Neuron (in vitro differentiated cells): ENCODE results near the gene DLGAP1.

Source experiments
- H2AFZ ChIP-seq: one replicate; pipeline ENCODE4 v1.6.1; 2013; ENCODE audit warnings: low read depth, mild to moderate bottlenecking, inconsistent platforms, low read length, moderate library complexity
- H3K27me3 ChIP-seq: one replicate; pipeline ENCODE4 v1.6.1; 2013; ENCODE audit warnings: low read length; ENCODE audit not compliant: insufficient read depth
- H3K36me3 ChIP-seq: one replicate; pipeline ENCODE4 v1.6.1; 2013; ENCODE audit warnings: low read length; ENCODE audit not compliant: insufficient read depth
- H3K4me1 ChIP-seq: one replicate; pipeline ENCODE4 v1.6.1; 2013; ENCODE audit warnings: low read length; ENCODE audit not compliant: insufficient read depth
- H3K4me3 ChIP-seq: 2 replicates; pipeline ENCODE4 v1.5.1; 2013; ENCODE audit warnings: mild to moderate bottlenecking, low read length, moderate library complexity
- H3K9me3 ChIP-seq: one replicate; pipeline ENCODE4 v1.6.1; 2013; ENCODE audit warnings: low read length

DLGAP1 gene

GRCh38 chr18:3832025-3832638 lies 623.0 kb downstream of the DLGAP1 start:
- H2AFZ ChIP-seq, result no peak overlapping the region
- no peaks in the 10 kb centered on the region for H3K36me3 ChIP-seq
- no peak overlapping the region for H3K4me3 ChIP-seq
- peaks cover 17% of the 10 kb centered on the region for H3K4me1 ChIP-seq
- no peaks in the 10 kb centered on the region for H3K27me3 ChIP-seq
- no peaks in the 10 kb centered on the region for H3K9me3 ChIP-seq

GRCh38 chr18:3830604-3831003 lies 624.5 kb downstream of the DLGAP1 start:
- Histone ChIP-seq H3K4me1 (peaks cover 17% of the 10 kb centered on the region), H3K36me3 (no peaks in the 10 kb centered on the region), H3K27me3 (no peaks in the 10 kb centered on the region), H2AFZ (no peak overlapping the region), H3K9me3 (no peaks in the 10 kb centered on the region), H3K4me3 (no peak overlapping the region)

GRCh38 chr18:3827236-3827845 lies 627.8 kb downstream of the DLGAP1 start:
- Histone ChIP-seq H3K4me1 (peaks cover 13% of the 10 kb centered on the region), H2AFZ (peak overlapping the region; percentile 76), H3K4me3 (no peak overlapping the region), H3K36me3 (no peaks in the 10 kb centered on the region), H3K27me3 (no peaks in the 10 kb centered on the region), H3K9me3 (no peaks in the 10 kb centered on the region)

GRCh38 chr18:3826021-3826420 lies 629.1 kb downstream of the DLGAP1 start:
- Histone ChIP-seq H3K36me3 (no peaks in the 10 kb centered on the region), H2AFZ (no peak overlapping the region), H3K4me3 (no peak overlapping the region), H3K27me3 (no peaks in the 10 kb centered on the region), H3K9me3 (no peaks in the 10 kb centered on the region), H3K4me1 (peaks cover 9% of the 10 kb centered on the region)

GRCh38 chr18:3824101-3824500 lies 631.0 kb downstream of the DLGAP1 start:
- no peaks in the 10 kb centered on the region for H3K9me3 ChIP-seq
- no peaks in the 10 kb centered on the region for H3K27me3 ChIP-seq
- H3K36me3 ChIP-seq, result no peaks in the 10 kb centered on the region
- no peak overlapping the region for H2AFZ ChIP-seq
- peaks cover 9% of the 10 kb centered on the region for H3K4me1 ChIP-seq
- no peak overlapping the region for H3K4me3 ChIP-seq

GRCh38 chr18:3823073-3823472 lies 632.0 kb downstream of the DLGAP1 start:
- H3K4me1 ChIP-seq, result peaks cover 9% of the 10 kb centered on the region
- H3K9me3 ChIP-seq, result no peaks in the 10 kb centered on the region
- H3K4me3 ChIP-seq, result no peak overlapping the region
- no peaks in the 10 kb centered on the region for H3K36me3 ChIP-seq
- H2AFZ ChIP-seq, result no peak overlapping the region
- no peaks in the 10 kb centered on the region for H3K27me3 ChIP-seq

GRCh38 chr18:3821524-3821923 lies 633.6 kb downstream of the DLGAP1 start:
- Histone ChIP-seq H3K36me3 (no peaks in the 10 kb centered on the region), H3K27me3 (no peaks in the 10 kb centered on the region), H3K4me3 (no peak overlapping the region), H3K4me1 (peaks cover 8% of the 10 kb centered on the region), H2AFZ (no peak overlapping the region), H3K9me3 (no peaks in the 10 kb centered on the region)

GRCh38 chr18:3819961-3820360 lies 635.1 kb downstream of the DLGAP1 start:
- Histone ChIP-seq H3K4me1 (peaks cover 8% of the 10 kb centered on the region), H3K27me3 (no peaks in the 10 kb centered on the region), H3K4me3 (no peak overlapping the region), H3K9me3 (no peaks in the 10 kb centered on the region), H3K36me3 (no peaks in the 10 kb centered on the region), H2AFZ (no peak overlapping the region)

- Histone ChIP-seq H3K36me3 (no peaks in the 10 kb centered on the region), H3K9me3 (no peaks in the 10 kb centered on the region), H3K27me3 (no peaks in the 10 kb centered on the region), H3K4me1 (peaks cover 8% of the 10 kb centered on the region), H2AFZ (no peak overlapping the region), H3K4me3 (no peak overlapping the region)
Measured at GRCh38 chr18:3816610-3817363, 638.3 kb downstream of the DLGAP1 start.

GRCh38 chr18:3815991-3816390 lies 639.1 kb downstream of the DLGAP1 start:
- H3K36me3 ChIP-seq, result no peaks in the 10 kb centered on the region

GRCh38 chr18:3814816-3815215 lies 640.3 kb downstream of the DLGAP1 start:
- H3K27me3 ChIP-seq, result no peaks in the 10 kb centered on the region
- H3K36me3 ChIP-seq, result no peaks in the 10 kb centered on the region
- H3K4me1 ChIP-seq, result peaks cover 8% of the 10 kb centered on the region
- H3K4me3 ChIP-seq, result no peak overlapping the region
- no peak overlapping the region for H2AFZ ChIP-seq
- H3K9me3 ChIP-seq, result no peaks in the 10 kb centered on the region

More at GRCh38 chr18:3815991-3816390, 639.1 kb downstream of the DLGAP1 start:
- Histone ChIP-seq H3K9me3 (no peaks in the 10 kb centered on the region), H3K4me3 (no peak overlapping the region), H2AFZ (no peak overlapping the region), H3K4me1 (peaks cover 8% of the 10 kb centered on the region), H3K27me3 (no peaks in the 10 kb centered on the region)

- Histone ChIP-seq H2AFZ (no peak overlapping the region), H3K4me3 (no peak overlapping the region), H3K9me3 (no peaks in the 10 kb centered on the region), H3K36me3 (no peaks in the 10 kb centered on the region), H3K4me1 (no peaks in the 10 kb centered on the region), H3K27me3 (no peaks in the 10 kb centered on the region)
Measured at GRCh38 chr18:3810296-3810695, 644.8 kb downstream of the DLGAP1 start.

- no peaks in the 10 kb centered on the region for H3K27me3 ChIP-seq
- no peaks in the 10 kb centered on the region for H3K36me3 ChIP-seq
- no peaks in the 10 kb centered on the region for H3K4me1 ChIP-seq
- no peak overlapping the region for H3K4me3 ChIP-seq
- H3K9me3 ChIP-seq, result no peaks in the 10 kb centered on the region
- no peak overlapping the region for H2AFZ ChIP-seq
Measured at GRCh38 chr18:3808985-3809780, 645.9 kb downstream of the DLGAP1 start.
